ENCODE measurements around the gene ABCG8.

DNA sequence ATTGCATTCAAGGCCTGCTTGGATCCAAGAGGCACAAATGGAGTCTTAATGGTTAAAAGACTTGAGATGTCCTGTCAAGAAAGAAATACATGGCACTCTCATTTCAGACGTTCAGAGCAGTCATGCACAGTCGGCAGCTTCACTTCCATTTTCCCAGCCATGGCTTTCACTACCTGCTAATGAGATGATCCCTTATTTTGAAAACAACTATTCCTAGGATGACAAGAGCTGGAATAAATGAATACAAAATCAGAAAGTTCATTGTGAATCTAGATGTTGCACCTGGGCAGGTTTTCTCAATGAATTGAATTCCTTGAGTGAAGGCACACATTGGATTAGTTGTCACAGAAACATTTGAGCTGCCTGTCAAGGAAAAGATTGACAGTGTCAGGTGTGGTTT is 25.8 kb upstream of the ABCG8 start:
- no peak for TF ChIP-seq ZFP3 (CRISPR knock-in tag; IDR thresholded peaks at IDR 0.05)
- TF ChIP-seq ZNF8 (CRISPR knock-in tag; IDR thresholded peaks at IDR 0.05) = no peak
- TF ChIP-seq, protein P1, sequence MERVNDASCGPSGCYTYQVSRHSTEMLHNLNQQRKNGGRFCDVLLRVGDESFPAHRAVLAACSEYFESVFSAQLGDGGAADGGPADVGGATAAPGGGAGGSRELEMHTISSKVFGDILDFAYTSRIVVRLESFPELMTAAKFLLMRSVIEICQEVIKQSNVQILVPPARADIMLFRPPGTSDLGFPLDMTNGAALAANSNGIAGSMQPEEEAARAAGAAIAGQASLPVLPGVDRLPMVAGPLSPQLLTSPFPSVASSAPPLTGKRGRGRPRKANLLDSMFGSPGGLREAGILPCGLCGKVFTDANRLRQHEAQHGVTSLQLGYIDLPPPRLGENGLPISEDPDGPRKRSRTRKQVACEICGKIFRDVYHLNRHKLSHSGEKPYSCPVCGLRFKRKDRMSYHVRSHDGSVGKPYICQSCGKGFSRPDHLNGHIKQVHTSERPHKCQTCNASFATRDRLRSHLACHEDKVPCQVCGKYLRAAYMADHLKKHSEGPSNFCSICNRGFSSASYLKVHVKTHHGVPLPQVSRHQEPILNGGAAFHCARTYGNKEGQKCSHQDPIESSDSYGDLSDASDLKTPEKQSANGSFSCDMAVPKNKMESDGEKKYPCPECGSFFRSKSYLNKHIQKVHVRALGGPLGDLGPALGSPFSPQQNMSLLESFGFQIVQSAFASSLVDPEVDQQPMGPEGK (CRISPR knock-in tag; IDR thresholded peaks at IDR 0.05; ENCODE audit: borderline replicate concordance) = no peak
- no peak for TF ChIP-seq BACH2 (CRISPR knock-in tag; IDR thresholded peaks at IDR 0.05; ENCODE audit: borderline replicate concordance)
- TF ChIP-seq ZNF565 (CRISPR knock-in tag; conservative IDR thresholded peaks at IDR 0.05; ENCODE audit: low read depth) = no peak
- TF ChIP-seq TCF4 (CRISPR knock-in tag; IDR thresholded peaks at IDR 0.05; ENCODE audit: borderline replicate concordance) = no peak
- TF ChIP-seq RARB (CRISPR knock-in tag; IDR thresholded peaks at IDR 0.05) = no peak
- TF ChIP-seq ISL1 (CRISPR knock-in tag; IDR thresholded peaks at IDR 0.05) = no peak
- TF ChIP-seq PPARA (CRISPR knock-in tag; IDR thresholded peaks at IDR 0.05; ENCODE audit: borderline replicate concordance) = no peak
- no peak for TF ChIP-seq ARNTL (CRISPR knock-in tag; IDR thresholded peaks at IDR 0.05; ENCODE audit: borderline replicate concordance, low read depth)
